WTC11 (cell line): Measurements from ENCODE around the gene NR0B2.

Source experiments
- ZNF138 ChIP-seq: sonication (generic); formaldehyde crosslinking; conservative IDR thresholded peaks from 2 replicates; pipeline ENCODE4 v1.8.1; 2022; ENCODE audit warnings: mild to moderate bottlenecking, moderate library complexity, missing genetic modification reagents
- TF ChIP-seq, protein P1 (sequence below): fragments of 200-600 bp; IDR thresholded peaks from 2 replicates; pipeline ENCODE4 v1.8.0; 2022; ENCODE audit warnings: antibody characterized with exemption

DNA sequence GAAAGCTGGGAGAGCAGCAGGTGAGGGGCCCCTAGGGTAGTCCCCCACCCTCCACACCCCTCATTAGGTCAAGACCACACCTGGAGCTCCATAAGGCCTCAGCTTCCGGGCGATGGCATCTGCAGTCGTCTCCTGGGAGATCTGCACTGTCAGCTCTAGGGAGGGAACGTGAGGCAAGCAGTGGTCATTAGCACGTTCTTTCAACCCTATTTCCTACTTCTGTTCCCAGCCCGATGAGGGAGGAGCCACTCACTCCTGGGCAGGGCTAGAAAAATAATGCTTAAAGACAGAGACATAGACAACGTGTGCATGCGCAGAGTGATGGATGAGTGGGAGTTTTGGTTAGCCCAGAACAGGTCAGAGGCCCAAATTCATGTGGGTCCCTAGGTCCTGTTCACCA lies 36.8 kb upstream of the NR0B2 start:
- no peak for TF ChIP-seq ZNF138 (CRISPR knock-in tag)
- TF ChIP-seq, protein P1, sequence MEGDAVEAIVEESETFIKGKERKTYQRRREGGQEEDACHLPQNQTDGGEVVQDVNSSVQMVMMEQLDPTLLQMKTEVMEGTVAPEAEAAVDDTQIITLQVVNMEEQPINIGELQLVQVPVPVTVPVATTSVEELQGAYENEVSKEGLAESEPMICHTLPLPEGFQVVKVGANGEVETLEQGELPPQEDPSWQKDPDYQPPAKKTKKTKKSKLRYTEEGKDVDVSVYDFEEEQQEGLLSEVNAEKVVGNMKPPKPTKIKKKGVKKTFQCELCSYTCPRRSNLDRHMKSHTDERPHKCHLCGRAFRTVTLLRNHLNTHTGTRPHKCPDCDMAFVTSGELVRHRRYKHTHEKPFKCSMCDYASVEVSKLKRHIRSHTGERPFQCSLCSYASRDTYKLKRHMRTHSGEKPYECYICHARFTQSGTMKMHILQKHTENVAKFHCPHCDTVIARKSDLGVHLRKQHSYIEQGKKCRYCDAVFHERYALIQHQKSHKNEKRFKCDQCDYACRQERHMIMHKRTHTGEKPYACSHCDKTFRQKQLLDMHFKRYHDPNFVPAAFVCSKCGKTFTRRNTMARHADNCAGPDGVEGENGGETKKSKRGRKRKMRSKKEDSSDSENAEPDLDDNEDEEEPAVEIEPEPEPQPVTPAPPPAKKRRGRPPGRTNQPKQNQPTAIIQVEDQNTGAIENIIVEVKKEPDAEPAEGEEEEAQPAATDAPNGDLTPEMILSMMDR = no peak
